Loucy (cell line): ENCODE data around the gene EGFLAM.

ENCODE experiments used
- H2AFZ ChIP-seq: fragments of 200-600 bp; sonication (generic); 2 replicates; pipeline ENCODE4 v1.6.0; 2016; ENCODE audit warnings: antibody characterized with exemption, mild to moderate bottlenecking, low read length, moderate library complexity
- H3F3A ChIP-seq: fragments of 200-600 bp; 2 replicates; pipeline ENCODE4 v1.6.0; 2016; ENCODE audit warnings: antibody characterized with exemption, low read depth, mild to moderate bottlenecking
- H3K27me3 ChIP-seq: fragments of 200-600 bp; sonication (generic); 2 replicates; pipeline ENCODE4 v1.6.1; 2014; ENCODE audit warnings: low read length, mild to moderate bottlenecking; ENCODE audit not compliant: insufficient read depth, poor library complexity, severe bottlenecking
- H3K36me3 ChIP-seq: fragments of 200-600 bp; sonication (generic); 2 replicates; pipeline ENCODE4 v1.6.1; 2016; ENCODE audit warnings: low read length; ENCODE audit not compliant: insufficient read depth
- H3K4me1 ChIP-seq: fragments of 200-600 bp; sonication (generic); 2 replicates; pipeline ENCODE4 v1.5.1; 2014; ENCODE audit warnings: low read length, mild to moderate bottlenecking; ENCODE audit not compliant: insufficient read depth, poor library complexity, severe bottlenecking
- H3K4me2 ChIP-seq: fragments of 200-600 bp; sonication (generic); 2 replicates; pipeline ENCODE4 v1.6.0; 2014; ENCODE audit warnings: antibody characterized with exemption, low read length, low read depth, mild to moderate bottlenecking; ENCODE audit not compliant: poor library complexity, severe bottlenecking
- H3K4me3 ChIP-seq: fragments of 200-600 bp; sonication (generic); 2 replicates; pipeline ENCODE4 v1.5.1; 2014; ENCODE audit warnings: low read length, mild to moderate bottlenecking, mixed read lengths; ENCODE audit not compliant: poor library complexity, severe bottlenecking
- H3K79me2 ChIP-seq: fragments of 200-600 bp; sonication (generic); 2 replicates; pipeline ENCODE4 v1.6.1; 2014; ENCODE audit warnings: low read length; ENCODE audit not compliant: insufficient read depth
- H3K9ac ChIP-seq: fragments of 200-600 bp; sonication (generic); 2 replicates; pipeline ENCODE4 v1.6.0; 2014; ENCODE audit warnings: mild to moderate bottlenecking, low read depth, low read length, moderate library complexity; ENCODE audit not compliant: poor library complexity, severe bottlenecking
- H3K9me2 ChIP-seq: fragments of 200-600 bp; sonication (generic); replicated peaks from 2 replicates; pipeline ENCODE4 v1.6.1; 2016; ENCODE audit warnings: low read depth, low read length, mixed read lengths
- H3K9me3 ChIP-seq: fragments of 200-600 bp; sonication (generic); 2 replicates; pipeline ENCODE4 v1.6.1; 2014; ENCODE audit warnings: mild to moderate bottlenecking, antibody characterized with exemption, low read length, low read depth; ENCODE audit not compliant: insufficient read depth
- H4K20me1 ChIP-seq: fragments of 200-600 bp; sonication (generic); 2 replicates; pipeline ENCODE4 v1.6.0; 2014; ENCODE audit warnings: antibody characterized with exemption, low read length, mild to moderate bottlenecking; ENCODE audit not compliant: insufficient read depth, poor library complexity, severe bottlenecking
- CTCF ChIP-seq: fragments of 200-600 bp; sonication (generic); conservative IDR thresholded peaks from 2 replicates; pipeline ENCODE4 v1.5.1; 2014; ENCODE audit warnings: mild to moderate bottlenecking, antibody characterized with exemption, low read length
- EZH2phosphoT487 ChIP-seq: fragments of 200-600 bp; IDR thresholded peaks from 2 replicates; pipeline ENCODE4 v1.6.1; 2018; ENCODE audit warnings: antibody characterized with exemption, mild to moderate bottlenecking, moderate library complexity, borderline replicate concordance

Gene EGFLAM

GRCh38 chr5:38378579-38378978, 120.2 kb downstream of the EGFLAM start:
- Histone ChIP-seq H3K4me1 (no peaks in the 10 kb centered on the region), H3F3A (no peaks in the 10 kb centered on the region), H4K20me1 (no peaks in the 10 kb centered on the region), H3K9me2 (no peaks in the 10 kb centered on the region), H2AFZ (no peak overlapping the region), H3K9ac (no peak overlapping the region), H3K79me2 (no peaks in the 10 kb centered on the region), H3K36me3 (no peaks in the 10 kb centered on the region), H3K27me3 (no peaks in the 10 kb centered on the region), H3K9me3 (no peaks in the 10 kb centered on the region), H3K4me2 (no peak overlapping the region), H3K4me3 (no peak overlapping the region)
- TF ChIP-seq EZH2phosphoT487: no peak
- TF ChIP-seq CTCF: no peak

GRCh38 chr5:38379350-38379937, 121.1 kb downstream of the EGFLAM start:
- no peak overlapping the region for H2AFZ ChIP-seq
- no peaks in the 10 kb centered on the region for H3F3A ChIP-seq
- no peak for TF ChIP-seq EZH2phosphoT487
- no peak for TF ChIP-seq CTCF
- H3K9me2 ChIP-seq: no peaks in the 10 kb centered on the region
- no peaks in the 10 kb centered on the region for H3K4me1 ChIP-seq
- no peak overlapping the region for H3K9ac ChIP-seq
- no peaks in the 10 kb centered on the region for H3K79me2 ChIP-seq
- no peak overlapping the region for H3K4me2 ChIP-seq
- H3K27me3 ChIP-seq: no peaks in the 10 kb centered on the region
- H4K20me1 ChIP-seq: no peaks in the 10 kb centered on the region
- no peak overlapping the region for H3K4me3 ChIP-seq
- no peaks in the 10 kb centered on the region for H3K9me3 ChIP-seq
- no peaks in the 10 kb centered on the region for H3K36me3 ChIP-seq

GRCh38 chr5:38380537-38380936, 122.2 kb downstream of the EGFLAM start:
- no peak overlapping the region for H3K4me3 ChIP-seq
- H2AFZ ChIP-seq: no peak overlapping the region
- no peak overlapping the region for H3K9ac ChIP-seq
- no peaks in the 10 kb centered on the region for H3K9me2 ChIP-seq
- no peaks in the 10 kb centered on the region for H3K79me2 ChIP-seq
- no peaks in the 10 kb centered on the region for H3F3A ChIP-seq
- TF ChIP-seq EZH2phosphoT487 (no peak), CTCF (no peak)
- H3K36me3 ChIP-seq: no peaks in the 10 kb centered on the region
- no peaks in the 10 kb centered on the region for H3K27me3 ChIP-seq
- no peak overlapping the region for H3K4me2 ChIP-seq
- H3K4me1 ChIP-seq: no peaks in the 10 kb centered on the region
- H3K9me3 ChIP-seq: no peaks in the 10 kb centered on the region
- no peaks in the 10 kb centered on the region for H4K20me1 ChIP-seq
